Loucy (cell line): ENCODE results near the gene TBX1.

Experiments
- CTCF ChIP-seq: fragments of 200-600 bp; sonication (generic); conservative IDR thresholded peaks from 2 replicates; pipeline ENCODE4 v1.5.1; 2014; ENCODE audit warnings: mild to moderate bottlenecking, antibody characterized with exemption, low read length
- EZH2phosphoT487 ChIP-seq: fragments of 200-600 bp; IDR thresholded peaks from 2 replicates; pipeline ENCODE4 v1.6.1; 2018; ENCODE audit warnings: antibody characterized with exemption, mild to moderate bottlenecking, moderate library complexity, borderline replicate concordance

DNA sequence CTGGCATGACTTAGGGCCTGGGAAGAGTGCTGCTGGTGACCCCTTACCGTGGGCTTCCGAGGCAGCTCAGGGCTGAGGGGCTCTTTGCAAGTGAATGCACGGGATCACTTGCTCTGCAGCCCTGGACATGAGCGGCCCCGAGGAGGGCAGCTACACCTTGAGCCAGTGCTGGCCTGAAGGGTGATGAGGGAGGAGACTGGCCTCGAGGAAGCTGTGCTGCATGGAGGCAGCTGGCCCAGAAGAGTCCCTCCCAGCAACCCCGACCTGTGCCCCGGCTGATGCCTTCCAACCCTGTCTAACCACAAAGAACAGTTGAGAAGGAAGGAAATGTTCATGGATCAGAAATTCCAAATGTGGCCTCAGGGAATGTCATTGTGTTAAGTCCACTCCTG lies 45.2 kb downstream of the TBX1 start:
- TF ChIP-seq EZH2phosphoT487 (no peak), CTCF (no peak)
